ENCODE results near the gene FCGR2B.

- TF ChIP-seq, protein P1, sequence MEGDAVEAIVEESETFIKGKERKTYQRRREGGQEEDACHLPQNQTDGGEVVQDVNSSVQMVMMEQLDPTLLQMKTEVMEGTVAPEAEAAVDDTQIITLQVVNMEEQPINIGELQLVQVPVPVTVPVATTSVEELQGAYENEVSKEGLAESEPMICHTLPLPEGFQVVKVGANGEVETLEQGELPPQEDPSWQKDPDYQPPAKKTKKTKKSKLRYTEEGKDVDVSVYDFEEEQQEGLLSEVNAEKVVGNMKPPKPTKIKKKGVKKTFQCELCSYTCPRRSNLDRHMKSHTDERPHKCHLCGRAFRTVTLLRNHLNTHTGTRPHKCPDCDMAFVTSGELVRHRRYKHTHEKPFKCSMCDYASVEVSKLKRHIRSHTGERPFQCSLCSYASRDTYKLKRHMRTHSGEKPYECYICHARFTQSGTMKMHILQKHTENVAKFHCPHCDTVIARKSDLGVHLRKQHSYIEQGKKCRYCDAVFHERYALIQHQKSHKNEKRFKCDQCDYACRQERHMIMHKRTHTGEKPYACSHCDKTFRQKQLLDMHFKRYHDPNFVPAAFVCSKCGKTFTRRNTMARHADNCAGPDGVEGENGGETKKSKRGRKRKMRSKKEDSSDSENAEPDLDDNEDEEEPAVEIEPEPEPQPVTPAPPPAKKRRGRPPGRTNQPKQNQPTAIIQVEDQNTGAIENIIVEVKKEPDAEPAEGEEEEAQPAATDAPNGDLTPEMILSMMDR (IDR thresholded peaks at IDR 0.05 in 4 of 5, conservative IDR thresholded peaks at IDR 0.05 in 1 of 5), result no peak
- TF ChIP-seq POLR2A (IDR thresholded peaks at IDR 0.05), result no peak
Measured at GRCh38 chr1:161706482-161707347, 43.8 kb downstream of the FCGR2B start, which contains the start of gene FCRLA.
